NCI-H2107 treated with DMSO at 0.1 percent for 48 hours (cell line): ENCODE results near the gene GOLGA7B.
"Not testable (repeated sequence)": the region's sequence is repeated elsewhere in the genome, so short reads cannot be mapped to it uniquely, and the experiment has no call there.

Experiments
- DNase-seq: peaks from one replicate; lab custom pipeline; 2025; ENCODE audit not compliant: unreplicated experiment; lab: John Stamatoyannopoulos, UW

Gene GOLGA7B

DNA sequence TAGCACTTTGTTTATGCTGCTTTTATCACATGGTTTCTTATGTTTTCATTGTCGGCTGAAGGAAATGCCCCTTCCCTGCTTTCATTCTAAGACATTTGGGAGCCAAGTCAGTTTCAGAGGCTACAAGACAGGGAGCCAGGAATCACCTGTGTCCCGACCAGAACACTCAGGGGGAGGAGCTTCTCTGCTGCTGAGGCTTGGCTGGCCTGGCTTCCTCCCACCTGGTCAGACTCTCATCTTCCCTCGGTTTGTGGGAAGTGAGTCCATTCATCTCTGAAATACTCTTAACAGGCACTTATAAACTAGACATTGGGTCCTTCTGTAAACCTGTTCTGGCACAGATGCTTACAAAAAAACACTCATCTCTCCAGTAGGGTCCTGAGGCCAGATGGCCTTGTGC, 19.6 kb upstream of the GOLGA7B start:
- peak; percentile 72 for DNase-seq

DNA sequence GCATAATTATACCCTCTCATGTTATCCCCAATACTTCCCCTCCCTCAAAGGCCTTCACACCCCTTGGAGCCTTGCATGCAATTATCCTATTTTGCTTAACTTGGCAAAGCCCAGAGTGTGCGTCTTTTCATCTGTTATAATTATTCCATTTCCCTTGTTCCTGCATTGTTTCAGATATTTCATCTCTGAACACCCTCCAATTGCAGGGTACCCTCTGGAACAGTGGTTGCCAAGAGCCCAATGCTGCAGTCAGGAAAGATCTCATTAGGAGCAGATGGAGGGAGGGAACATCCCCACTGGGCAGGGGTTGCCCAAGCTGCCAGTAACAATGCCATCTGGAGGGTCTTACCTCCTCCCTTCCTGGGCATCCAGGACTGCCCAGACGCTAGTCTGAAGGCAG, 18.4 kb upstream of the GOLGA7B start:
- no peak for DNase-seq

DNA sequence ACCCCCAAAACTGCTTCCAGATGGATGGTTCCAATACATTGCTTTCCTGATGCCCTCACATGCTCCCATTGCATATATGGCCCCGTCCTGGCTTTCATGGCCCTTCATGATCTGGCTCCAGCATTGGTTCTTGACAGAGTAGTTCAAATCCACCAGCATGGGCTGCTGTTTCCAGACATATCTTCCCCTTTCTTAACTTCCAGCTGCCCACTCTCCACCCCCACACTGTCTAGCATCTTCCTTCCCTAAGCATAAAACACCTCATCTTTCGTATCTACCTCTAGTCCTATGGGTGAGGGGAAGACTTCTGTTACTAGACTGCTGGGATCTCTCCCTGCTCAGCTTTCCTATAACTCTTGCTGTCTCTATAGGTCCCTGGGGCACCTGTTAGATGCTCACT, 13.2 kb upstream of the GOLGA7B start:
- no peak for DNase-seq

DNA sequence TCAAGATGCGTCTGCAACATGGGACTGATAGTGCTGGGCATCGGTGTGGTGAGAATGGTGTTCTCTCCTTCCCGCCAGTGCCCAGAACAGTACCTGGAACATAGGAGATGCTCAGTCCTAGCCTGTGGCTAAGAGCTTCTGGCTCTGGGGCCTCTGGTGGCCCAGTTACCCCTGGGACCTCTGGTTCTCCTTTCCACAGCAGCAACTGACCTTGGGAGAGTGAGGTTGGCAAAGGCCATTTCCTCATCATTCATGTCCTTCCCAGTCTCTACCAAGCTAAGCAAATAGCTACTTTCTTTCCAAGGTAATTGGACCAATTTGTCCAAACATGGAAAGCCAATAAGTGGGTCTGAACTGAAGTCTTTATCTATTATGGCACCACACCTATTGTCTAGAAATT, 11.6 kb upstream of the GOLGA7B start:
- no peak for DNase-seq

DNA sequence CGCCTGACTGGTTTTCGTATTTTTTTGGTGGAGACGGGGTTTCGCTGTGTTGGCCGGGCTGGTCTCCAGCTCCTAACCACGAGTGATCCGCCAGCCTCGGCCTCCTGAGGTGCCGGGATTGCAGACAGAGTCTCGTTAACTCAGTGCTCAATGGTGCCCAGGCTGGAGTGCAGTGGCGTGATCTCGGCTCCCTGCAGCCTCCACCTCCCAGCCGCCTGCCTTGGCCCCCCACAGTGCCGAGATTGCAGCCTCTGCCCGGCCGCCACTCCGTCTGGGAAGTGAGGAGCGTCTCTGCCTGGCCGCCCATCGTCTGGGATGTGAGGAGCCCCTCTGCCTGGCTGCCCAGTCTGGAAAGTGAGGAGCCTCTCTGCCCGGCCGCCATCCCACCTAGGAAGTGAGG, 8.5 kb upstream of the GOLGA7B start:
- not testable (repeated sequence) for DNase-seq

DNA sequence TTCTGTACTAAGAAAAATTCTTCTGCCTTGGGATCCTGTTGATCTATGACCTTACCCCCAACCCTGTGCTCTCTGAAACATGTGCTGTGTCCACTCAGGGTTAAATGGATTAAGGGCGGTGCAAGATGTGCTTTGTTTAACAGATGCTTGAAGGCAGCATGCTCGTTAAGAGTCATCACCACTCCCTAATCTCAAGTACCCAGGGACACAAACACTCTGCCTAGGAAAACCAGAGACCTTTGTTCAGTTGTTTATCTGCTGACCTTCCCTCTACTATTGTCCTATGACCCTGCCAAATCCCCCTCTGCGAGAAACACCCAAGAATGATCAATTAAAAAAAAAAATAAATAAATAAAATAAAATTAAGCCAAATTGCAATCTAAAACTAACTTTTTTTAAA, 7.5 kb upstream of the GOLGA7B start:
- DNase-seq = not testable (repeated sequence)

DNA sequence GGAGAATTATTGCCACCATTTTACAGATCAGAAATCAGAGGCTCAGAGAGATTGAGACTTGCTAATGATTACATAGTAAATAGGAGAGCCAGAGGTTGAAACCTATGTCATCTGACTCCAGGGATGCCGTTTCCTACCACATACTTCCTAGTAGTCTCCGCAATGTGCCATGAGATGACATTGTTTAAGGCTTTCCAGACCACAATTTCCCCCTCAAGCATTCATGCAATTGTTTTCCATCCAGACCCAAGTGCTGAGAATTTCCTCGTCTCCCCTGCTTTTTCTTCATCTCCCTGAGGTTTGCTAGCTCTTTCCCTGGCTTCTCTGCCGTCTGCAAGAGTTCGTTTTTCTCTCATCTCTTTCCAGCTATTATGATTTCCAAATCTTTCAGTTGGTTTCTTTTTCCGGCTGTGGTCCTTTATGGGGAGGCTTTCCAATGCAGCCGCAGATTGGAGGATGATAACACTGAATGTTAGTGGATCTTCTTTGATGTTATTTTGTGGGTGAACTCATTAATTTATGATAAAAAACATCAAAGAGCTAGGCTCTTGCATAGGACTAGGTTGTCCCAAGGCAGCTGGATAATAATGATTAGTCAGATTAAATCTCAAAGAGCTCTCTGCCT, 6.9 kb upstream of the GOLGA7B start:
- DNase-seq = no peak

DNA sequence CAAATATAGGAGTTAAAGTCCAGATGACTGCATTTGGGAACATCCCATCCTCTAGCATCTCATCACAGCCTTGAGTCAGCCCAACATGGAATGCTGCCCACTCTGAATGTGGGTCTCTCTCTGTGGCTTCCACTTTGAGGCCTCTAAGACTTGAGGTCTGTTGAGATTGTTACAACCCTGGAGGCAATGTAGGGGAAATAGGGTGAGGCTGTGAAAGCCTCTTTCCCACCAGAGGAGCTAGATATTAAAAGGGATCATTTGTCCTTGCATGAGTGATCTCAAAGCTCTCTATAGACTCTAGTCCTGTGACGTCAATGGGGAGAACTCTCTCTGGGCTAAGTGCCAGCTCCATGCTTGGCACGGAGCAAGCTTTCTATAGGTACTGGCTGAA, 6.4 kb upstream of the GOLGA7B start:
- DNase-seq = no peak

DNA sequence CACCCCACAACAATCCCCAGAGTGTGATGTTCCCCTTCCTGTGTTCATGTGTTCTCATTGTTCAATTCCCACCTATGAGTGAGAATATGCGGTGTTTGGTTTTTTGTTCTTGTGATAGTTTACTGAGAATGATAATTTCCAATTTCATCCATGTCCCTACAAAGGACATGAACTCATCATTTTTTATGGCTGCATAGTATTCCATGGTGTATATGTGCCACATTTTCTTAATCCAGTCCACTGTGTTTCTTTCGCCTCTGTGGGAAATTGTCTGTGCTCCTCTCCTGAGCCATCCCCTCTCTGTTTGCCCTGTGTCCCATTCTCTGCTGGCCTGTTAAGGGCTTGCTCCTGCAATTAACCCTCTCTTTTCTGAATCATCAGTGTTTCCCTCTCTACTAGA, 5.7 kb upstream of the GOLGA7B start:
- not testable (repeated sequence) for DNase-seq

DNA sequence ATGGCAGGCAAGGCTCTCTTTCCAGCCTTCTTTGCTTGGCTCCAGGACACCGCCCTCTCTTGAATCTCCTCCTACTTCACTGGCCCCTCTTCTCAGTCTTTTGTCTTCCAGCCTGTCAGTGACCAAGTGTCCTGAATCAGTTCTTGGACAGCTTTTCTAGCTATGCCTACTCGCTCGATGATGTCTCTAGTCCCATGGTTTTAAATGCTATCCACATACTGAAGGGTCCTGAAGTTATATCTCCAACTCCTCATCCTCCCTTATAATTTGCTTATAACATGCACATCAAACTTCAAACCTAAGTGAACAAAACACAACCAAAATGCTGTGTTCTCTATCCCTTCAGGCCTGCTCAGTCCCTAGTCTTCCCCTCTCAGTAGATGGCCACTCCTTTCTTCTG, 5.0 kb upstream of the GOLGA7B start:
- DNase-seq = no peak

DNA sequence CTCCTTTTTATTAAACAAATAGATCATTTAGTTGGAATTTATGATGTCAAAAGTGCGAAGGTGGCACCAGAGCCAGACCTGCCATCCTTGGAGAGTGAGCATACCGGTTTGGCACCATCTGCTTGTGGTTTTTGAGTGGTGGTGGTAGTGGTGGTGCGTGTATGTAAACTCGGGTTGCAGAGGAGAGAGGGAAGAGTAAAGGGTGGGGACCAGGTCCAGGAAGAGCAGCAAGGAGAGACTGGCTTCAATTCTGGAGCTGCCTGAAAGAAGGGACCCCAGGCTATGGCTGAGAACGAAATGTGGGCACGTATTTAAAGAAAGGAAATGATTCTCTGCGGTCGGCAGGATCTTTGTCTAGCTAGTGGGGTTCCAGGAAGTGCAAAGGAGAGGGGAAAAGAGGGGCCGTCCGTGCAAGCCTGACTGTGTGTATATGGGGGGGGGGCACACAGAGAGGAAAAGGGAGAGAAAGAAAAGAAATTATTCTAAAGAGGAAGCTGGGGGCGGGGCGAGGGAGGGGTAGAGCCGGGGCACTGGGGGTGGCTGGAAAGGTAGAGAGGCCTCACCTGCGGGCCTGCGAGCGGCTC, 448 bp upstream of the GOLGA7B start:
- peak; percentile 87 for DNase-seq

DNA sequence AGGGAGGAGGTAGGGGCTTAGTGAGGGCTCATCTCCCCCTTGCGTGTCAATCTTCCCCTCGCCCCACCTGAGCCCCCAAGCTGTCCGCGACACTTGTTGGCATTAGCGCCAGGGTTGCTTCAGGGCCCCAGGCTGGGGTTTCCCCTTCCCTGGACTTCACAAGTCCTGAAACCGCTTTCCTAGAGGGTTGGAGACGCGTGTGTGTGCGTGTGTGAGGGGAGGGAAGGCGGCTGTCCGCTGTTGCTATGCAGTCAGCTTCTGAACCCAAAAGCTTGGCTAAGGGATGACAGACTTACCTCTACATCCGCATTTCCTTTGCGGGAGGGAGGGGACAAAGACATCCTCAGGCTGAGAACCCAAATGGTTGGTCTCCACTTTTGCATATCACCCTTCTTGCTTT, 803 bp downstream of the GOLGA7B start:
- no peak for DNase-seq

DNA sequence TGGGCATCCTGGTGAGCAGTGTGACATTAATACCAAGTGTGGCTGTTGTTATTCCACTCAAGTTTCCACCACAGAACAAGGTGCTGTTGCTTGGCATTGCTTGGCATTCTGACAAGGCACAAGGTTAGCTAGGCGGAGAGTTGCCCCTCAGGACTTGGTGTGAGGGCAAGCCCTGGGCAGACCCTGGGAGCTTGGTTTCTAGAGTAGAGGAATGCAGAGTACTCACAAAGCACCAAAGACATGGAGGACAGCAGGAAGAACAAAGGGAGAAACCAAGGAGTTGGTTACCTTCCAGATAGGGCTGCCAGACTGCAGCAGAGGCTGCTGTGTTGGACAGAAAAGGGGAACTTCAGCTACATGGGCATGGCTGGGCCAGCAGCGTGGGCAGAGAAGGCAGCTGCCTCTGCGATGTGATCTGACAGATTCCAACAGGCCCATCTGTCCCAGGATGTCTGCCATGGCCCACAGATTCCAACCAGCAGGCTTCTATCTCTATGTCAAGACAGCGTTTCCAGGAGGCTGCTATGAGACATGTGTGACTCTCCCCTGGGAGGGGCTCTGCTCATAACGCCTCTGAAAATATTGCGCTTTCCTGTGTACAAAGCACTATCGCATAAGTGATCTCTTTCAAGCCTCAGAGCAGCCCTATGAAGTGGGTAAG, 1.8 kb downstream of the GOLGA7B start:
- no peak for DNase-seq

DNA sequence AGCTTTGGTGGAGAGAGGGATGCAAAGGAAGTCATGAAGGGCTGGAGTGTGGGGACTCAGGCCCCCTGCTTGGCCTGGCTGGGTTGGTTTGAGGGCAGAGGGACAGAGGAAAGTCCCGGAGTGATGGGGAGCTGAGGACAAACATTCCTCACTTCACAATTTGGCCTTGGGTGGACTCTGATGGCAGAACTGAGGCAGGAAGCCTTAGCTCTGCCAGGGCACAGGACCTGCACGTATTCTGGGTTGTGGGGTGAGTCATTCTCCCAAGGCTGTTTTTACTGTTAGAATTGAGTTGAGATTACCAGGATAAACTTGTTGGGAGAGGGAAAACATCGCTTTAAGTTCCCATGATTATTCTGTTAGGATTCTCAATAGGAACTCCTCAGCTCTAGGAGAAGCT, 2.6 kb downstream of the GOLGA7B start:
- DNase-seq = no peak

DNA sequence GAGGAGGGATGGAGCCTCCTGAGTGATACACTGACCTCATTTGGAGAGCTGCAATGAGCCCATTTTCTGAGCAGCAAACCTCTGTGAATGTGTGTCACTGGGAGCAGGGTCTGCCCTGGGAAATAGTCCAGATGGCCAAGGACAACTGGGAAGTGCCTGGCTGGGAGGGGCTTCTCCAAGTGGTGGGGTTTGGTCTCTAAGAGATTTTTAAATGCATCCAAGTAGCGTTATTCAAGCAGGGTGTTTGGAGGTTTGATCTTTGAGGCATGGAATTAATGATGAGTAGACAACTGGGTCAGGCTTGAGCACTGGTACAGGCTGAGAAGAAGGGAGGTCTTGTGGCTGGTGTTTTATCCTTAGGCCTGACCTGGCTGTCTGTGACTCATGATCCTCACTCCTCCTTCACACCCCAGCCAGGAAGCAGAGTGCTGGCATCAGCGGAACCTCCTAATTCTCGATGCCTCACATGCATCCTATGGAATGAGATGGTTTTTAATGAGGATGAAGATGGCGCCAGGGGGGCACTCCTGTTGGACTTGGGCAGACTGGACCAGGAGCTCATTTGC, 3.3 kb downstream of the GOLGA7B start:
- DNase-seq = no peak

DNA sequence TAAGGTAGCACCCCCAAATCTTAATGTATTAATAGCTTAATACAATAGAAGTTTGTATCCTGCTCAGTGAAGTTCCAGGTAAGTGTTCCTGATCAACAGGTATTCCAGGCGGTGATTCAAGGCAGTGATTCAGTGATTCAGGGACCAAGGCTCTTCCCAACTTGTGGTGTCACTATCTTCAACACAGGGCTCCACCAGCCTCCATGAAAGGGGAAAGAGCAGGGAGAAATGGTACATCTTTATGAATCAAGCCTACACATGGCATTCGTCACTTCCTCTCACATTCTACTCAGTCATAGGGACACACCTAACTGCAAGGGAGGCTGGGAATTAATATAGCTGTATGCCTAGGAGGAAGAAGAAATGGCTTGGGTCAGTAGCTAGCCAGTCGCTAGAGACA, 5.1 kb downstream of the GOLGA7B start:
- no peak for DNase-seq

DNA sequence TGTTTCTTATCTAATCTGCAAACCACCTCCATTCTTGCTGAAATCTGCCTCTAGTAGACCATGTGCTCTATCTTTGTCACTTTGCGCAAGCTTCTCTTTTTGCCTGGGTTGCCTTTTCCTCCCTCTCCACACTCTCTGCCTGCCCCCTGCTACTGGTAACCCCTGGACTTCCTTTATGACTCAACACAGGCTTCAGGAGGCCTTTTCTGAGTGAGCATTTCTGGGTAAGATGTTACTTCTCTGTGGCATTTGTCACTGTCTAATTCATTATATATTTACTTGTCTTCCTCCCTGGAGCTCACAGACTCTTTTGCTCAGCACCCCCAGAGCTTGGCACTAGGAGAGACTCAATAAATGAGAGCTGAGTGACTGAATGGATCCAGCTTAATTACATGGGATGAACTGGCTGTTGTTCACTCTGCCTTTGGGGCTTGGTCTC, 8.4 kb downstream of the GOLGA7B start:
- DNase-seq = no peak

DNA sequence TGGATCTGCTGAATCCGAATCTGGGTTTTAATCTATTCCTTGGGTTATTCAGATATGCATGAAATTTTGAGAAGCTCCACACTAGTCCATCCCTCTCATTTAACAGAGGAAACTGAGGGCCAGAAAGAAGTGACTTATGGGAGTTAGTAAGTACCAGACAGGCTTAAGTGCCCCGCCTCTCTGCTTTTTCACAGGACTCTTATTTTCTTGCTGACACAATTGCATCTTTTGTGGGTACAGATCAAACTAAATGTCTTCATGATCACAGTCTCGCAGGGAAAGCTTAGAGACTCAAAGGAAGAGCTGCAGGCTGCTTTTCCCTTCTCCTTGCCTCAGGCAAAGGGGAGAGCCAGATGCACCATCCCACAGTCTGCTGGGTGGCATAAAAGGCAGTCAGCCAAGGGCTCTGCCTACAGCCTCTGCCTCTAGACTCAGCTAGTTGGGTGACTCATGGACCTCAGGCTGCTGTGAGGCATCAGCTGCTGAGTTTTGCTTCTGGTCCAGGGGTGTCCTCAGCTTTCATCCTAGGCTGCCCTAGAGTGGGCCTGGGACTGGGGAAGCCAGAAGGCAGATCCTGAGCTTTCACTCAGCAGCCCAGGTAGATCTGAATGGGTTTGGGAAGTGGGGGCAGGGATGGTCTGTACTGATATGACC, 11.6 kb downstream of the GOLGA7B start:
- no peak for DNase-seq

DNA sequence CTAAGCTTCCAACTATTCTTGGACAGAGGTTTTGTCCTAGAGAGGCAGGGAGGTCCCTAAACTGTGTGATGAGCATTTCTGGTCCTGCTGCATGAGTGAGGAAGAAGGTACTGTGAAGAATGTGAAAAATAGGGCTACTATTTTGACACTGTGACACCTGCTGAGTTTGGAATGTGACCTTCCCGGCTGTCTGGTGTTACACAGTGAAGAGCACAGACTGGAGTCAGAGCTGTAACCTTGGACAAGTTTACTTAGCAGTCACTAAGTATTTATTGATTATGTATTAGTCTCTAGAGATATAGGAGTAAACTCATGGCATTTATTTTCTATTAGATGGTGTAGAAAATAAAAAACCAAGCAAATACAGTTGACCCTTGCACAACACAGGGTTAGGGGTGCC, 12.3 kb downstream of the GOLGA7B start:
- no peak for DNase-seq

DNA sequence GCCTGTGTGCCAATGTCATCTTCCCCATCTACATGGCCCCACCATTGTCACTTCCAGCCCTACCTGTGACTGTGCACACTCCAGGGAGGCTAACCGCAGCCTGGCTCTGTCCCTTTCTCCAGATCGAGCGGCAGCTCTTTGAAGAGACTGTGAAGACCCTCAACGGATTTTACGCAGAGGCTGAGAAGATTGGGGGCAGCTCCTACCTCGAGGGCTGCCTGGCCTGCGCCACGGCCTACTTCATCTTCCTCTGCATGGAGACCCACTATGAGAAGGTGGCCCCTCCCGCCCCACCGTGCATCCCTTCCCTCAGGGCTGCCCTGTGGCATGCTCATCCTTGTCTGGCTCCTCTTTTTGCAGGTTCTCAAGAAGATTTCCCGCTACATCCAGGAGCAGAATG, 14.2 kb downstream of the GOLGA7B start:
- no peak for DNase-seq

DNA sequence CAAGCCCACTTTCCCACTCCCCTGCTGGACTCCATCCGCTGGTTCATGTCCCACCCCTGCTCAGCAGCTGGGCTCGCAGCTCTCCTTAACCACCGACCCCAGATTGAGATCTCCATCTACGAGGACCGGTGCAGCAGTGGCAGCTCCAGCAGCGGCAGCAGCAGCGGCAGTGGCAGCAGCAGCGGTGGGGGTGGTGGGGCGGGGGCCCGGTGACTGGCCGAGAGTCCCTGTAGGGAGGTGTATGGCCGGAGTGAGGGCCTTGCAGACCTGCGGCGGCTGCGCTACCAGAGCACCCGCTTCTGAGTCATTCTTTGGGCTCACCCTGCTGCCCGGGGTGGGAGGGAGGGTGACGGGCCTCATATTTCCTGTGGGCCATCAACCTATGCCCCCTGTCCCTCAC, 15.8 kb downstream of the GOLGA7B start:
- DNase-seq = no peak
